Measurements from ENCODE around the gene CAPN11. TPM values are rescaled to one million over a fixed set of nuclear protein-coding genes. Genes with fewer than 3 reads are reported as not detected.
A peak's percentile ranks its signal among the peaks of the same experiment; 100 is the strongest.

CAPN11 gene
- total RNA-seq, 1 donor = 0.10 TPM

- no peaks in the 10 kb centered on the region for H3K9me3 ChIP-seq (ENCODE audit: low read depth, low read length)
- no peaks in the 10 kb centered on the region for H3K27me3 ChIP-seq (ENCODE audit: insufficient read depth, low read length)
- peaks cover 43% of the 10 kb centered on the region for H3K4me1 ChIP-seq (ENCODE audit: insufficient read depth, low read length)
- peak overlapping the region; percentile 30 for H3K4me3 ChIP-seq (ENCODE audit: low read length)
Observed at GRCh38 chr6:44219053-44219814, 60.6 kb downstream of the CAPN11 start.

GRCh38 chr6:44219815-44220784 is 61.5 kb downstream of the CAPN11 start:
- H3K4me1 ChIP-seq (ENCODE audit: insufficient read depth, low read length) = peaks cover 50% of the 10 kb centered on the region
- H3K27me3 ChIP-seq (ENCODE audit: insufficient read depth, low read length) = no peaks in the 10 kb centered on the region
- no peaks in the 10 kb centered on the region for H3K9me3 ChIP-seq (ENCODE audit: low read depth, low read length)
- no peak overlapping the region for H3K4me3 ChIP-seq (ENCODE audit: low read length)

DNA sequence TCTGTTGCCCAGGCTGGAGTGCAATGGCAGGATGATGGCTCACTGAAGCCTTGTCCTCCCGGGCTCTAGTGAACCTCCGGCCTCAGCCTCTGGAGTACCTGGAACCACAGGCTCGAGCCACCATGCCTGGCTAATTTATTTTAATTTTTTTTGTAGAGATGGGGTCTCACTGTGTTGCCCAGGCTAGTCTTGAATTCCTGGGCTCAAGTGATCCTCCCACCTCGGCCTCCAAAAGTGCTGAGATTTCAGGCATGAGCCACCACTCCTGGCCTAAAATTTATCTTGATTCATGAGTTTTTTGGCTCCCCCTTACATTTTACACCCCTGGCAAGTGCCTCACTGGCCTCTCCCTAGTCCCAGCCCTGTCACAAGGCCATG is 62.3 kb downstream of the CAPN11 start:
- Histone ChIP-seq H3K9me3 (ENCODE audit: low read depth, low read length) (no peaks in the 10 kb centered on the region), H3K27me3 (ENCODE audit: insufficient read depth, low read length) (no peaks in the 10 kb centered on the region), H3K4me1 (ENCODE audit: insufficient read depth, low read length) (peaks cover 54% of the 10 kb centered on the region), H3K4me3 (ENCODE audit: low read length) (no peak overlapping the region)

GRCh38 chr6:44221291-44221960 is 62.8 kb downstream of the CAPN11 start:
- H3K4me1 ChIP-seq (ENCODE audit: insufficient read depth, low read length) = peaks cover 59% of the 10 kb centered on the region
- no peak overlapping the region for H3K4me3 ChIP-seq (ENCODE audit: low read length)
- H3K9me3 ChIP-seq (ENCODE audit: low read depth, low read length) = no peaks in the 10 kb centered on the region
- H3K27me3 ChIP-seq (ENCODE audit: insufficient read depth, low read length) = no peaks in the 10 kb centered on the region

GRCh38 chr6:44221961-44222335 is 63.3 kb downstream of the CAPN11 start:
- Histone ChIP-seq H3K27me3 (ENCODE audit: insufficient read depth, low read length) (no peaks in the 10 kb centered on the region), H3K4me3 (ENCODE audit: low read length) (no peak overlapping the region), H3K9me3 (ENCODE audit: low read depth, low read length) (no peaks in the 10 kb centered on the region), H3K4me1 (ENCODE audit: insufficient read depth, low read length) (peaks cover 63% of the 10 kb centered on the region)

- no peak overlapping the region for H3K4me3 ChIP-seq (ENCODE audit: low read length)
- peaks cover 61% of the 10 kb centered on the region for H3K4me1 ChIP-seq (ENCODE audit: insufficient read depth, low read length)
- H3K27me3 ChIP-seq (ENCODE audit: insufficient read depth, low read length) = no peaks in the 10 kb centered on the region
- no peaks in the 10 kb centered on the region for H3K9me3 ChIP-seq (ENCODE audit: low read depth, low read length)
Observed at GRCh38 chr6:44222486-44223318, 64.1 kb downstream of the CAPN11 start.

GRCh38 chr6:44223319-44224028 is 64.9 kb downstream of the CAPN11 start, which contains the start of gene SLC29A1:
TSS of gene SLC29A1 (plus strand) at chr6:44223595. CDS start at chr6:44227314, 3,719 bp downstream.
- Histone ChIP-seq H3K27me3 (ENCODE audit: insufficient read depth, low read length) (no peaks in the 10 kb centered on the region), H3K9me3 (ENCODE audit: low read depth, low read length) (no peaks in the 10 kb centered on the region), H3K4me1 (ENCODE audit: insufficient read depth, low read length) (peaks cover 53% of the 10 kb centered on the region), H3K4me3 (ENCODE audit: low read length) (peak within 1 kb of the TSS; percentile 35)

DNA sequence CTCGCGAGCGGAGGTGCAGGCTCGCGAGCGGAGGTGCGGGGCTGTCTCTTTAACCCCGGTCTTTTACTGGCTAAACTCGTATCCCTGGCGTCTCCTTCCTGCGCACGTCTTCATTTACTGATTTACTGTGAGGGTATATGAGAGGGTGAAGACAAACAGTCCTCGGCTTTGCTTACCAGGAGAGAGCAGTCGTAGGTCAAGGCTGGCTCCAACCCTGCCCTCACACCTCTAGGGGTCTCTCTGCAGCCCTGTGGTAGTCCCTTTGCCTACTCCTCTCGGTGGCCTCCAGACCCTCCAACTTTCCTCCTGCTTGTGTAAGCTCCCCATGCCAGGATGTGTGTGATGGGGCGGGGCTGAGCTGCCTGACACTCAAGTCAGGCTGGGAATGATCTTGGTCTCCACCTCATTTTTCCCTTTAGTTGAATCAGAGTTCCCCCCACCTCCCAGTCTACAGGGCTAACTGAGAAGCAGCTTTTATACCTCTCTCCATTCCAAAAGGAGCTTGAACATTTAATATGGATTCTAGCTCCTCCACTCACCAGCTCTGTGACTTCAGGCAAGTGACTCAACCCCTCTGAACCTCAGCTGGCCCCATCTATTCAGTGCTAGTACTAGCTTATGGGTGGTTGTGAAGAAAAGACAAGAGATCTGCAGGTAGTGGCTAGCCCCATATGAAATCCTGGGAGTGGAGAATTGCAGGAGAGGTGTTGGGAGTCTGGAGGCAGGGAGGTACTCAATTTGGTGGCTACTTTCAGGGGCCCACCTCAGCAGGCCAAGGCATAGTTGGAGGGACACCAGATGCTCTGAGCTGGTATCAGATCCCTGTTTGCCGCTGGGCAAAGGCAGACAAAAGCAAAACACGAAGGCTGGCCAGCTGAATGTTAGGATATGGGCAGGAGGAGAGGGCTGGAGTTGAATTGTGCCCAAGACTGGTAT is 65.7 kb downstream of the CAPN11 start:
- Histone ChIP-seq H3K4me3 (ENCODE audit: low read length) (peak overlapping the region; percentile 35), H3K9me3 (ENCODE audit: low read depth, low read length) (no peaks in the 10 kb centered on the region), H3K4me1 (ENCODE audit: insufficient read depth, low read length) (peaks cover 45% of the 10 kb centered on the region), H3K27me3 (ENCODE audit: insufficient read depth, low read length) (no peaks in the 10 kb centered on the region)

DNA sequence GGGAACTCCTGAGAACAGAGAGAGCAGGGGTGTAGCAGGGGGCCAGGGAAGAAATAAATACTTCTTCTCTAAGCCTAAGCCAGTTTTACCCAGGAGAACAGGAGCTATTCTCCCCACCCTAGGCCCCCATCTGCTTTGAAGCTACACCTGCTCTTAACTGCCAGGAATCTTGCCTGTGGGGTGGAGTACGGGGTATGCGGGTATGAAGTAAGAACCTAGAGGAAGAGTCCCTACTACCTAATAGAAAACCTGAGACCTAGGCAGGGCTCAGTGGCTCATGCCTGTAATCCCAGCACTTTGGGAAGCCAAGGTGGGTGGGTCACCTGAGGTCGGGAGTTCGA is 66.3 kb downstream of the CAPN11 start:
- Histone ChIP-seq H3K4me1 (ENCODE audit: insufficient read depth, low read length) (peaks cover 40% of the 10 kb centered on the region), H3K27me3 (ENCODE audit: insufficient read depth, low read length) (no peaks in the 10 kb centered on the region), H3K9me3 (ENCODE audit: low read depth, low read length) (no peaks in the 10 kb centered on the region), H3K4me3 (ENCODE audit: low read length) (no peak overlapping the region)

DNA sequence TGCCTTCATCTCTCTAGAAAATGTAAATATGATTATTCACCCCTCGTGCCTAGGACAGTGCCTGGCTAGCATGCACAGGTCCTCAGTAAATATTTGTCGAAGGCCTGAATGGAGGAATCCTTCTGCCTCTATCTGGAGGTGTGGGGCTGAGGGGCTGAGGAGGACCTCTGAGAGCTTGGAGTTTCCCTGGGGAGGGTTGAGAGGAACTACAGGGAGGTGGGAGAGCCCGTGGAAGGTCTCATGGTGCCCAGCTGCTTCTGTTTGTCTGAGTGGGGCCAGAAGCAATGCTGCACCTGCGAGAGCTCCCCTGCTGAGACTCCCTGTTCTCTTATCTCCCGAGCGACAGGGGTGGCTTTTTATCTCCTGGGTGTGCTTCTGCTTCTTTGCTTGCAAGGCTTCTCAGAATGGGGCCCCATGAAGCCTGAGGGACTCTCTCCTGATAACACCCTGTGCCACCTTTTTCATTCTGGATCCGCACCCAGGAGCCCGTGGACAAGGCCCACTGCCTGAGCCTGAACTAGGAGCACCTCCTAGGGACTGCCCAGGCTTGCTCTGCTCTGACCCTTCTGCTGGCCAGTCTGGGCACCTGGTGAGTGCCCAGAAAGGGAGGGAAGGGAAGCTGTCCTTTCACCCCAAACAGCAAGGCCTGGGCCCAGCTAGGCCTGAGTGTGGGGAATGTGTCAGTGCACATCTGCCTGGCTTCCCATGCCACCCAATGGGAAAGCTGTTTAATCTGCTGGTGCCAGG is 67.1 kb downstream of the CAPN11 start:
- Histone ChIP-seq H3K4me1 (ENCODE audit: insufficient read depth, low read length) (peaks cover 37% of the 10 kb centered on the region), H3K4me3 (ENCODE audit: low read length) (no peak overlapping the region), H3K27me3 (ENCODE audit: insufficient read depth, low read length) (no peaks in the 10 kb centered on the region)

DNA sequence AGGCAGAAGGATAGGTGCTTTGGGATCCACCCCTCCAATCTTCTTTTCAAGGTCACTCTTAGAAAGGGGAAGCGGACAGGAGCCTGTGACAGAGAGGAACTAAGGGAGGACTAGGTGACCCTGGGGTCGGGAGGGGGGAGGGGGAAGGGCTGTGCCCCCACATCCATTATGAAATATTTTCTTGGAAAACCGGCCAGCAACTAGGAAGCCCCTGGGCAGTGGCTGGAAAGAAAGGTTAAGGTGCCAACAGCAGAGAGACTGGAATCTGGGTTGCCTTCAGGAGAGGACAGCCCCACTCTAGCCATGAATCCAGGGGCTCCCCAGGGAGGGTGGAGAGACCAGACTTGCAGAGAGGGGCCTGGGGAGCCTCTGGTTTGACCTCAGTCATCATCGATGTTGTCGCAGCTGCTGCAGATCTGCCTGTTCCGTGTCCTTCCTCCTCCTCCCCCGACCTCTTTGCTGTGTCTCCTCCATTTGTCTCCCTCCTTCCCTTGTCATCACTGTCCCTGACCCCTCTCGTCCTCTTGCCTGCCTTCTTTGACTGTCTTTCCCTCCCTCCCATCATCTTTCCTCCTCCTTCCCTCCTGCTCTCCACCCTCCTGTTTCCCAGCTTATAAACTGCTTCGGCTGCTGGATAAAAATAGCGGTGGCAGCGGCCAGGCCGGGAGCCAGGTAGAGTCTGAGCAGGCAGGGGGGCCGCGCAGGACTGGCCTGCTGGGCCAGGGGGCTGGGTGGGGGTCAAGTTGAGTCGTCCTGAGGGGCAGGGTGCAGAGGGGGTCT is 67.9 kb downstream of the CAPN11 start:
- H3K27me3 ChIP-seq (ENCODE audit: insufficient read depth, low read length) = no peaks in the 10 kb centered on the region
- H3K4me3 ChIP-seq (ENCODE audit: low read length) = no peak overlapping the region
- peaks cover 32% of the 10 kb centered on the region for H3K4me1 ChIP-seq (ENCODE audit: insufficient read depth, low read length)
- H3K9me3 ChIP-seq (ENCODE audit: low read depth, low read length) = no peaks in the 10 kb centered on the region

More for the DNA sequence above, 67.1 kb downstream of the CAPN11 start:
- H3K9me3 ChIP-seq (ENCODE audit: low read depth, low read length) = no peaks in the 10 kb centered on the region

Measured in mononuclear cell (primary cell).